ENCODE measurements around the gene ADGRG3. TPM values are rescaled to one million over a fixed set of nuclear protein-coding genes. Genes with fewer than 3 reads are reported as not detected.

The ADGRG3 gene
- total RNA-seq, 1 donor from 2014 or later = not detected

- no peaks in the 10 kb centered on the region for H3K9me3 Mint-ChIP-seq (ENCODE audit: low read depth)
- peaks cover 2% of the 10 kb centered on the region for H3K4me1 Mint-ChIP-seq (ENCODE audit: low read depth)
- H3K27ac Mint-ChIP-seq (ENCODE audit: unreplicated experiment) = no peak overlapping the region
- no peaks in the 10 kb centered on the region for H3K27me3 Mint-ChIP-seq (ENCODE audit: low read depth)
- no peak overlapping the region for H3K4me3 Mint-ChIP-seq (ENCODE audit: unreplicated experiment)
- no peak for TF ChIP-seq CTCF (IDR thresholded peaks at IDR 0.05)
- no peaks in the 10 kb centered on the region for H3K36me3 Mint-ChIP-seq (ENCODE audit: low read depth)
- no peak for DNase-seq (ENCODE audit: low spot score)
These were observed 29.9 kb downstream of the ADGRG3 start for GRCh38 chr16:57697896-57698537.

DNA sequence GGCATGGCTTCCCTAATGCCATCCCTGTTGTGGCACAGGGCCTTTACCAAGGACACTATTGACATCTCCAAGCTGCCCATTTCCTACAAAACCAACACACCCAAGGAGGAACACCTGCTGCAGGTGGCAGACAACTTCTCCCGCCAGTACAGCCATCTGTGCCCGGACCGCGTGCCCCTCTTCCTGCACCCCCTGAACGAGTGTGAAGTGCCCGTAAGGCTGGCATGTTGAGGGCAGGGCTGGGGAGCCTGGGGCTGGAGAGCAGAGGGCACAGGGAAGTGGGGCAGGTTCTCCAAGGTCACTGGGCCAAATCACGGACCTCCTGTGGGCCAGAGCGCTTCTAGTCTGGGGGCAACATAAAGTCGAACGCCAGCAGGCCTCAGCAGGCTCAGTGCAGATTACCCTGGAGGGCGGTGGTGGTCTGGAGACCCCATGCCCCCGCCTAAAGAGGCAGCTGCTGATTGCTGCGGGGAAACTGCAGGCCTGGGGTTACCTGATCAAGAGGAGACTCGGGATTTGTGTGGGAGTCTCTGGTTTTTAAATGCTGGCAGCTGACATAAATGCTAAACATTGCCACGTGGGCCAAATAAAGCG is 30.8 kb downstream of the ADGRG3 start:
- no peak overlapping the region for H3K4me3 Mint-ChIP-seq (ENCODE audit: unreplicated experiment)
- no peaks in the 10 kb centered on the region for H3K27me3 Mint-ChIP-seq (ENCODE audit: low read depth)
- no peak for DNase-seq (ENCODE audit: low spot score)
- H3K27ac Mint-ChIP-seq (ENCODE audit: unreplicated experiment) = no peak overlapping the region
- no peak for TF ChIP-seq CTCF (IDR thresholded peaks at IDR 0.05)
- peaks cover 2% of the 10 kb centered on the region for H3K4me1 Mint-ChIP-seq (ENCODE audit: low read depth)
- no peaks in the 10 kb centered on the region for H3K9me3 Mint-ChIP-seq (ENCODE audit: low read depth)
- H3K36me3 Mint-ChIP-seq (ENCODE audit: low read depth) = no peaks in the 10 kb centered on the region

DNA sequence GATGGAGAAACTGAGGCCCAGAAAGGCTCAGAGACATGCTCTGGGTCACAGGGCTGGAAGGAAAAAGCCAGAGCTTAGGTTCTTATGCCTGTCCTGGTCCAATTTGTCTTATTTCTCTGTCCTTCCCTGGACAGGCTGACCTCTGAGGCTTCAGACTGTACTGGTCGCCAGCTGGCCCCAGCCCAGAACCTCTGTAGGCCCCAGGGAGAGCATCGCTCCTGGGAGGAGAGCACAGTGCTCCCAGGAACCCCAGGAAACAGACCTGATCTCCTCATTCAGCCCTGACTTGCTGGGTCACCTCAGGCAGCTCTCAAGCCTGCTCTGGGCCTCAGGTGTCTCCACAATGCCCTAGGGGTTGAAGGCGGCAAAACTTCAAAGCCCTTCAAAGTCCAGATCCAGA is 31.4 kb downstream of the ADGRG3 start:
- no peaks in the 10 kb centered on the region for H3K9me3 Mint-ChIP-seq (ENCODE audit: low read depth)
- TF ChIP-seq CTCF (IDR thresholded peaks at IDR 0.05) = no peak
- no peak for DNase-seq (ENCODE audit: low spot score)
- no peak overlapping the region for H3K4me3 Mint-ChIP-seq (ENCODE audit: unreplicated experiment)
- no peak overlapping the region for H3K27ac Mint-ChIP-seq (ENCODE audit: unreplicated experiment)
- H3K36me3 Mint-ChIP-seq (ENCODE audit: low read depth) = no peaks in the 10 kb centered on the region
- no peaks in the 10 kb centered on the region for H3K27me3 Mint-ChIP-seq (ENCODE audit: low read depth)
- peaks cover 2% of the 10 kb centered on the region for H3K4me1 Mint-ChIP-seq (ENCODE audit: low read depth)

DNA sequence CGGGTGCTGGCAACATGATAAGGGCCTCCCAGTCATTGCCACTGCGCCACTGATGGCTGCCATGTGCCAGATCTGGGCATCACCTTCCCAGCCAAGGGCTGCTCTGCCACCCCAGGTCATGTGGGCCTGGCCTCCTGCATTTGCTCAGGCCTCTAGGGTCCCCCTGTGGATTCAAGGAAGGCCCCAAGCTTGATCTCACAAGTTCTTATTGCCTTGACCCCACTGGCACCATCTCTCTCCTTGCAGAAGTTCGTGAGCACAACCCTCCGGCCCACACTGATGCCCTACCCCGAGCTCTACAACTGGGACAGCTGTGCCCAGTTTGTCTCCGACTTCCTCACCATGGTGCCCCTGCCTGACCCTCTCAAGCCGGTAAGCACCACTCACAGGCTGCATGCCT is 31.8 kb downstream of the ADGRG3 start:
- DNase-seq (ENCODE audit: low spot score) = no peak
- Mint-ChIP-seq H3K4me3 (ENCODE audit: unreplicated experiment) (no peak overlapping the region), H3K36me3 (ENCODE audit: low read depth) (no peaks in the 10 kb centered on the region), H3K4me1 (ENCODE audit: low read depth) (no peaks in the 10 kb centered on the region), H3K9me3 (ENCODE audit: low read depth) (no peaks in the 10 kb centered on the region), H3K27ac (ENCODE audit: unreplicated experiment) (no peak overlapping the region), H3K27me3 (ENCODE audit: low read depth) (no peaks in the 10 kb centered on the region)
- no peak for TF ChIP-seq CTCF (IDR thresholded peaks at IDR 0.05)

DNA sequence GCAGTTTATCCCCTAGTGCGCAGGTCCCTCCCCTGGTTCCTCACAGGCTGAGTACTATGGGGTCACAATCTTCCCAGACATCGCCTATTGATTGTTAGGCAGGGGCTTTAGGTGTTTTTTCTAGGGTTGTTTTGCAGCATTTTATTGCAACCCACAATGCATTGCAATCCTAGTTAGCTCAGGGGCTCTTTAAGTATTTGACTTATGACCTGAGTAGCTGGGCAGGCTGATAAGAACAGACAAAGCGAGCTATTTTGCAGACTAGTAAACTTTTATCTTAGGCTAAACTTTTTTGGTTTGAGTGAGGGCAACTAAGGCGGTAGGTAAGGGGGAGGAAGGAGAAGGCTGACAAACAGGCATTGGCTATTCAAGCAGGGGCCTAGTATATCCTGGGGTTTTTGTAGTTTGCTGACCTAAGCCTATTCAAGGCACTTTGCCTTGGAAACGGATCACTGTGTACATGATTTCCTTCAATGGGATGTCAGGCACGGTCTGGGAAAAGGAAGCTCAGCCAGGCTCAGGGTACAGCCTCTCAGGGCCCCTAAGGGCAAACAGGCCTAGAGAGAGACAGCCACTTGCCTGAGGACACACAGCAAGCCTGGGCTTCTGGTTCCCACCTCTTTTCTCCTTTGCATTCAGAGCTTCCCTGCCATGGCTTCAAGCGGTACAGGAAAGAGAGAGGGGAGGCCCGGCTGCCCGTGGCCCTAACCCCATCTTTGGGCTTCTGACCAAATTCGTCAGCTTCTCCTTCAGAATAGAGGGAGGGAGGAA is 32.9 kb downstream of the ADGRG3 start:
- H3K4me3 Mint-ChIP-seq (ENCODE audit: unreplicated experiment) = no peak overlapping the region
- no peaks in the 10 kb centered on the region for H3K4me1 Mint-ChIP-seq (ENCODE audit: low read depth)
- TF ChIP-seq CTCF (IDR thresholded peaks at IDR 0.05) = no peak
- H3K27ac Mint-ChIP-seq (ENCODE audit: unreplicated experiment) = no peak overlapping the region
- no peaks in the 10 kb centered on the region for H3K36me3 Mint-ChIP-seq (ENCODE audit: low read depth)
- no peaks in the 10 kb centered on the region for H3K27me3 Mint-ChIP-seq (ENCODE audit: low read depth)
- no peaks in the 10 kb centered on the region for H3K9me3 Mint-ChIP-seq (ENCODE audit: low read depth)
- no peak for DNase-seq (ENCODE audit: low spot score)
